Esophagus squamous epithelium (tissue), 4 donors: Measurements from ENCODE around the gene MFSD8.

Source experiments
- POLR2A ChIP-seq, 4 donors: fragments of 450-650 bp; IDR thresholded peaks; one replicate each; pipeline ENCODE4 v1.6.1; 2017; ENCODE audit warnings: antibody characterized with exemption in 4 of 4, mild to moderate bottlenecking in 4 of 4, moderate library complexity in 3 of 4
- TF ChIP-seq, protein P1 (sequence below), 6 experiments: fragments of 450-650 bp in 4 of 6; fragments of 200-600 bp in 2 of 6; sonication (generic) in 2 of 6; IDR thresholded peaks; one replicate each; pipeline ENCODE4 v1.5.1; 2016 to 2019; ENCODE audit warnings: antibody characterized with exemption in 6 of 6, mild to moderate bottlenecking in 4 of 6, moderate library complexity in 4 of 6

DNA sequence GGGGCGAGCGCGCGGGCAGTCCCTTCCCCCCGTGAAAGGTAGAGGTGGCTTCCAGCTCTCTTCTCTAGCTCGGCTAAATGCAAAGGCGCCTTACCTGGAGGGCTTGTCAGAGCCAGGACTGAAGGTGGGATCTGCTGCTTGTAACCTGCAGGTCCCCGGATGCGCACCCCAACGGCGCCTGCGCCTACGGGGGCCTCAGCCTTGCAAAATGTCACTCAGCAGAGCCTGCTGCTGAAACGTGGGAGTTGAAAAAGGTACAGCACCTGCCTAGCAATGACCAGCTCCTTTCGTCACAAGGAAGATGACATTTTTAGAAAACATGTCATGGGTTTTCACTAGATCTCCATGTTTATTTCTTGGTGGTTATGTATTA lies 816 bp upstream of the MFSD8 start:
- TF ChIP-seq, protein P1, sequence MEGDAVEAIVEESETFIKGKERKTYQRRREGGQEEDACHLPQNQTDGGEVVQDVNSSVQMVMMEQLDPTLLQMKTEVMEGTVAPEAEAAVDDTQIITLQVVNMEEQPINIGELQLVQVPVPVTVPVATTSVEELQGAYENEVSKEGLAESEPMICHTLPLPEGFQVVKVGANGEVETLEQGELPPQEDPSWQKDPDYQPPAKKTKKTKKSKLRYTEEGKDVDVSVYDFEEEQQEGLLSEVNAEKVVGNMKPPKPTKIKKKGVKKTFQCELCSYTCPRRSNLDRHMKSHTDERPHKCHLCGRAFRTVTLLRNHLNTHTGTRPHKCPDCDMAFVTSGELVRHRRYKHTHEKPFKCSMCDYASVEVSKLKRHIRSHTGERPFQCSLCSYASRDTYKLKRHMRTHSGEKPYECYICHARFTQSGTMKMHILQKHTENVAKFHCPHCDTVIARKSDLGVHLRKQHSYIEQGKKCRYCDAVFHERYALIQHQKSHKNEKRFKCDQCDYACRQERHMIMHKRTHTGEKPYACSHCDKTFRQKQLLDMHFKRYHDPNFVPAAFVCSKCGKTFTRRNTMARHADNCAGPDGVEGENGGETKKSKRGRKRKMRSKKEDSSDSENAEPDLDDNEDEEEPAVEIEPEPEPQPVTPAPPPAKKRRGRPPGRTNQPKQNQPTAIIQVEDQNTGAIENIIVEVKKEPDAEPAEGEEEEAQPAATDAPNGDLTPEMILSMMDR (IDR thresholded peaks at IDR 0.05) = no peak
- TF ChIP-seq POLR2A (IDR thresholded peaks at IDR 0.05) = no peak
